B cell (primary cell): ENCODE results near the gene CAPS. TPM values are rescaled to one million over a fixed set of nuclear protein-coding genes. Genes with fewer than 3 reads are reported as not detected.

Experiments used
- ATAC-seq: fragments of 200-7000 bp; cut with Tn5 transposase; one replicate; pipeline ENCODE4 v1.10.0; 2021; ENCODE audit warnings: low read depth, mild to moderate bottlenecking, moderate number of reproducible peaks, moderate library complexity
- CTCF ChIA-PET: fragments of 350-600 bp; sonication (Branson Sonifier 250); formaldehyde crosslinking; loops from one replicate; lab custom pipeline; 2021; ENCODE audit warnings: antibody characterized with exemption, inconsistent platforms; lab: Charles Lee
- POLR2A ChIA-PET: fragments of 350-600 bp; sonication (Branson Sonifier 250); formaldehyde crosslinking; loops from one replicate; lab custom pipeline; 2021; ENCODE audit warnings: antibody characterized with exemption; lab: Charles Lee
- DNase-seq: peaks from one replicate; pipeline ENCODE4 v3.0.0; 2013
- H2AFZ ChIP-seq: 2 replicates; pipeline ENCODE4 v1.6.1; 2012; ENCODE audit warnings: mild to moderate bottlenecking, low read depth, low read length; ENCODE audit not compliant: insufficient read depth, poor library complexity, severe bottlenecking
- H3K27ac ChIP-seq, 2 donors: 1 replicate in 1 of 2; 2 replicates in 1 of 2; pipeline ENCODE4 v1.5.1; 2012 to 2013; ENCODE audit warnings: low read length in 2 of 2, mild to moderate bottlenecking in 2 of 2, moderate library complexity in 1 of 2
- H3K27me3 ChIP-seq, 4 experiments: fragments of 200-600 bp in 1 of 4; sonication (generic) in 1 of 4; replicated peaks in 1 of 4; 1 replicate in 2 of 4; 2 replicates in 2 of 4; pipeline versions ENCODE4 v1.6.1 to v1.7.0; 2013 to 2016; ENCODE audit warnings: low read length in 3 of 4, mild to moderate bottlenecking in 2 of 4, mixed read lengths in 1 of 4, moderate library complexity in 1 of 4; ENCODE audit not compliant: insufficient read depth in 4 of 4, control insufficient read depth in 3 of 4; ENCODE audit errors: control extremely low read depth in 1 of 4
- H3K36me3 ChIP-seq, 2 experiments: replicated peaks in 1 of 2; 1 replicate in 1 of 2; 2 replicates in 1 of 2; pipeline versions ENCODE4 v1.6.1 to v1.7.1; 2013; ENCODE audit warnings: low read length in 1 of 2; ENCODE audit not compliant: insufficient read depth in 2 of 2, control insufficient read depth in 1 of 2; ENCODE audit errors: control extremely low read depth in 1 of 2, extremely low read depth in 1 of 2
- H3K4me1 ChIP-seq, 2 donors: fragments of 200-600 bp in 1 of 2; sonication (generic) in 1 of 2; 1 replicate in 1 of 2; 2 replicates in 1 of 2; pipeline versions ENCODE4 v1.5.1 to v1.6.1; 2013 to 2017; ENCODE audit warnings: low read length in 2 of 2; ENCODE audit not compliant: control insufficient read depth in 2 of 2, insufficient read depth in 2 of 2
- H3K4me2 ChIP-seq: replicated peaks from 2 replicates; pipeline ENCODE3; 2012; ENCODE audit warnings: mild to moderate bottlenecking, low read depth, low read length; ENCODE audit not compliant: poor library complexity, severe bottlenecking
- H3K4me3 ChIP-seq, 5 experiments: fragments of 200-600 bp in 1 of 5; sonication (generic) in 1 of 5; 1 replicate in 3 of 5; 2 replicates in 2 of 5; pipeline versions ENCODE4 v1.5.1 to v1.7.0; 2011 to 2016; ENCODE audit warnings: low read length in 4 of 5, mild to moderate bottlenecking in 4 of 5, low read depth in 2 of 5, control low read depth in 1 of 5, moderate library complexity in 1 of 5; ENCODE audit not compliant: insufficient read depth in 1 of 5; ENCODE audit errors: control extremely low read depth in 1 of 5, extremely low read depth in 1 of 5
- H3K79me2 ChIP-seq: fragments of 200-600 bp; sonication (generic); one replicate; pipeline ENCODE4 v1.6.0; 2016; ENCODE audit warnings: low read length; ENCODE audit not compliant: control insufficient read depth, insufficient read depth
- H3K9ac ChIP-seq: fragments of 200-600 bp; sonication (generic); 2 replicates; pipeline ENCODE4 v1.6.1; 2017; ENCODE audit warnings: mild to moderate bottlenecking, low read length, moderate library complexity
- H3K9me3 ChIP-seq, 3 donors: one replicate each; pipeline versions ENCODE4 v1.6.1 to v1.7.1; 2013; ENCODE audit warnings: low read length in 2 of 3; ENCODE audit not compliant: control insufficient read depth in 2 of 3, insufficient read depth in 1 of 3; ENCODE audit errors: control extremely low read depth in 1 of 3
- H4K20me1 ChIP-seq: 2 replicates; pipeline ENCODE4 v1.6.0; 2012; ENCODE audit warnings: mild to moderate bottlenecking, low read length; ENCODE audit not compliant: insufficient read depth, control insufficient read depth, poor library complexity, severe bottlenecking
- H3K27ac Mint-ChIP-seq: one replicate; pipeline ENCODE4 v1.8.0; 2021; ENCODE audit warnings: mixed read lengths
- H3K27me3 Mint-ChIP-seq: one replicate; pipeline ENCODE4 v1.8.0; 2021; ENCODE audit warnings: mixed read lengths
- H3K4me1 Mint-ChIP-seq: one replicate; pipeline ENCODE4 v1.8.0; 2021; ENCODE audit warnings: mixed read lengths
- H3K4me3 Mint-ChIP-seq: one replicate; pipeline ENCODE4 v1.8.0; 2021; ENCODE audit warnings: mixed read lengths
- H3K9me3 Mint-ChIP-seq: one replicate; pipeline ENCODE4 v1.8.0; 2022; ENCODE audit warnings: mixed read lengths; ENCODE audit not compliant: insufficient read depth
- EZH2 ChIP-seq: IDR thresholded peaks from 2 replicates; pipeline ENCODE4 v1.6.1; 2012; ENCODE audit warnings: borderline replicate concordance, low read depth, mild to moderate bottlenecking, moderate library complexity, low read length; ENCODE audit not compliant: insufficient read depth, poor library complexity, severe bottlenecking
- WGBS: methylation state at CpG from one replicate; pipeline ENCODE4 v1.1.5; 2013; ENCODE audit warnings: missing lambda C conversion rate; ENCODE audit not compliant: insufficient coverage; 5-methylcytosine and 5-hydroxymethylcytosine counted together
- intact Hi-C: fragments of 100-400 bp; cut with micrococcal nuclease; formaldehyde crosslinking; loops from one replicate; pipeline ENCODE4 v1.10.0; 2022
- polyA plus RNA-seq: library from polyadenylated mRNA; depleted of rRNA; stranded (reverse); fragments of >200 nt; gene quantifications from 2 replicates; pipeline ENCODE4 v1.2.3, GENCODE V29; 2012
- total RNA-seq, 2 donors: library from RNA; stranded (reverse); fragments of 120-200 nt in 1 of 2; gene quantifications; 1 replicate in 1 of 2; 2 replicates in 1 of 2; pipeline versions ENCODE4 v1.2.3 to v1.2.4, GENCODE V29; 2013 to 2022
- TF ChIP-seq, protein P1 (sequence below): fragments of 200-600 bp; IDR thresholded peaks from one replicate; pipeline ENCODE4 v1.8.0; 2022; ENCODE audit warnings: antibody characterized with exemption, mild to moderate bottlenecking

The CAPS gene
- total and polyA plus RNA-seq, 2 donors (not counting 1 experiment from before 2014, with no cell fraction given) = 40.0 to 65.7 TPM

DNA sequence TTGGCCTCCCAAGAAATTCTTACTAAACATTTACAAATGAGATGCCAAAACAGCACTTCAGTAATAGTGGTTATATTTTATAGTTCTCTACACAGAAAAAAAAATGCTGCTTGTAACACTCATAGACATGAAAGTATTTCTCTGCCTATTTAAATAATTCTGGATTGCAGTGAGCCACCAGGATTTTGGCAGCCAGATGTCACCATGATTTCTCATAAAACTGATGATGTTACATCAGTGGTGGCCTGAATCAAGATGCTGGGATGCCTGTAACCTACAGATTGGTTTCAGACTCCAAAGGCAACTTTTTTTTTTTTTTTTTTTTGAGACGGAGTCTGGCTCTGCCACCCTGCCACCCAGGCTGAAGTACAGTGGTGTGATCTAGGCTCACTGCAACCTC is 2.7 kb upstream of the CAPS start:
- Histone ChIP-seq H4K20me1 (peaks cover 1% of the 10 kb centered on the region), H3K4me3 (no peak overlapping the region), H3K4me1 (no peaks in the 10 kb centered on the region), H2AFZ (no peak overlapping the region), H3K79me2 (peaks cover 3% of the 10 kb centered on the region), H3K27me3 (no peaks in the 10 kb centered on the region), H3K36me3 (peaks cover 0 to 32% of the 10 kb centered on the region in 2 experiments), H3K27ac (no peak overlapping the region), H3K4me2 (no peak overlapping the region), H3K9me3 (peaks cover 0 to 3% (median 0%) of the 10 kb centered on the region in 3 donors), H3K9ac (no peak overlapping the region)
- Mint-ChIP-seq H3K27me3 (no peaks in the 10 kb centered on the region), H3K9me3 (no peaks in the 10 kb centered on the region), H3K4me3 (no peak overlapping the region), H3K27ac (no peak overlapping the region), H3K4me1 (peaks cover 7% of the 10 kb centered on the region)
- CTCF ChIA-PET = no interaction called here
- intact Hi-C loops = no loop called here
- no CpG with 5 or more reads among the region's 1 CpG for WGBS
- no peak for DNase-seq
- no peak for ATAC-seq
- no peak for TF ChIP-seq EZH2
- TF ChIP-seq, protein P1, sequence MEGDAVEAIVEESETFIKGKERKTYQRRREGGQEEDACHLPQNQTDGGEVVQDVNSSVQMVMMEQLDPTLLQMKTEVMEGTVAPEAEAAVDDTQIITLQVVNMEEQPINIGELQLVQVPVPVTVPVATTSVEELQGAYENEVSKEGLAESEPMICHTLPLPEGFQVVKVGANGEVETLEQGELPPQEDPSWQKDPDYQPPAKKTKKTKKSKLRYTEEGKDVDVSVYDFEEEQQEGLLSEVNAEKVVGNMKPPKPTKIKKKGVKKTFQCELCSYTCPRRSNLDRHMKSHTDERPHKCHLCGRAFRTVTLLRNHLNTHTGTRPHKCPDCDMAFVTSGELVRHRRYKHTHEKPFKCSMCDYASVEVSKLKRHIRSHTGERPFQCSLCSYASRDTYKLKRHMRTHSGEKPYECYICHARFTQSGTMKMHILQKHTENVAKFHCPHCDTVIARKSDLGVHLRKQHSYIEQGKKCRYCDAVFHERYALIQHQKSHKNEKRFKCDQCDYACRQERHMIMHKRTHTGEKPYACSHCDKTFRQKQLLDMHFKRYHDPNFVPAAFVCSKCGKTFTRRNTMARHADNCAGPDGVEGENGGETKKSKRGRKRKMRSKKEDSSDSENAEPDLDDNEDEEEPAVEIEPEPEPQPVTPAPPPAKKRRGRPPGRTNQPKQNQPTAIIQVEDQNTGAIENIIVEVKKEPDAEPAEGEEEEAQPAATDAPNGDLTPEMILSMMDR = no peak
- POLR2A ChIA-PET = interaction anchor here (0.7 kb wide), 2 partner anchors 21 to 378 kb away, joined by 5 to 7 read pairs; no protein-coding TSS in a partner anchor

GRCh38 chr19:5914358-5914774 is 312 bp downstream of the CAPS start:
- peaks cover 0 to 48% of the 10 kb centered on the region in 2 experiments for H3K36me3 ChIP-seq
- POLR2A ChIA-PET = interaction anchor here (0.6 kb wide), 1 partner anchor 1031 kb away, joined by 4 read pairs; no protein-coding TSS in a partner anchor
- no peaks in the 10 kb centered on the region for H3K4me1 ChIP-seq
- H3K4me1 Mint-ChIP-seq = no peaks in the 10 kb centered on the region
- CTCF ChIA-PET = no interaction called here
- intact Hi-C loops = no loop called here
- H3K27me3 Mint-ChIP-seq = no peaks in the 10 kb centered on the region
- no peak overlapping the region for H3K9ac ChIP-seq
- no peaks in the 10 kb centered on the region for H3K79me2 ChIP-seq
- no peak overlapping the region for H3K27ac ChIP-seq
- no peak for TF ChIP-seq EZH2
- TF ChIP-seq, protein P1 = no peak
- H4K20me1 ChIP-seq = peaks cover 6% of the 10 kb centered on the region
- H3K9me3 ChIP-seq = peaks cover 0 to 3% (median 0%) of the 10 kb centered on the region in 3 donors
- 94% methylated on average over 22 of the region's 22 CpGs for WGBS
- no peak overlapping the region for H3K27ac Mint-ChIP-seq
- H2AFZ ChIP-seq = no peak overlapping the region
- no peak overlapping the region for H3K4me2 ChIP-seq
- no peaks in the 10 kb centered on the region for H3K9me3 Mint-ChIP-seq
- no peak overlapping the region for H3K4me3 Mint-ChIP-seq
- H3K27me3 ChIP-seq = no peaks in the 10 kb centered on the region
- H3K4me3 ChIP-seq = no peak overlapping the region
- ATAC-seq = no peak
- DNase-seq = no peak
